Measurements from ENCODE around the gene ALPP. TPM values are rescaled to one million over a fixed set of nuclear protein-coding genes. Genes with fewer than 3 reads are reported as not detected.
"Not testable (repeated sequence)": the region's sequence is repeated elsewhere in the genome, so short reads cannot be mapped to it uniquely, and the experiment has no call there.

Gene ALPP
- total and polyA plus RNA-seq, 2 donors (not counting 1 experiment from before 2014, with no cell fraction given), result not detected

- Mint-ChIP-seq H3K27ac (no peak overlapping the region), H3K4me3 (peak overlapping the region; percentile 26), H3K27me3 (peaks cover 43% of the 10 kb centered on the region), H3K9me3 (ENCODE audit: insufficient read depth) (no peaks in the 10 kb centered on the region), H3K4me1 (peaks cover 12% of the 10 kb centered on the region)
- Histone ChIP-seq H3K9ac (ENCODE audit: low read length) (no peak overlapping the region), H3K27me3 (replicated peaks in 1 of 4; ENCODE audit: control extremely low read depth in 1 of 4, control insufficient read depth in 3 of 4, insufficient read depth in 4 of 4, low read length in 3 of 4) (peaks cover 0 to 46% (median 13%) of the 10 kb centered on the region in 4 experiments), H2AFZ (ENCODE audit: insufficient read depth, low read depth, low read length, poor library complexity, severe bottlenecking) (no peak overlapping the region), H3K9me3 (ENCODE audit: control extremely low read depth in 1 of 3, control insufficient read depth in 2 of 3, insufficient read depth in 1 of 3, low read length in 2 of 3) (peaks cover 1 to 19% (median 9%) of the 10 kb centered on the region in 3 donors), H3K27ac (ENCODE audit: low read length in 2 of 2) (no peak overlapping the region), H3K36me3 (replicated peaks in 1 of 2; ENCODE audit: control extremely low read depth in 1 of 2, control insufficient read depth in 1 of 2, extremely low read depth in 1 of 2, insufficient read depth in 2 of 2, low read length in 1 of 2) (no peaks in the 10 kb centered on the region), H3K4me1 (ENCODE audit: control insufficient read depth in 2 of 2, insufficient read depth in 2 of 2, low read length in 2 of 2) (peaks cover 17 to 19% of the 10 kb centered on the region in 2 donors), H4K20me1 (ENCODE audit: control insufficient read depth, insufficient read depth, low read length, poor library complexity, severe bottlenecking) (no peaks in the 10 kb centered on the region), H3K4me2 (replicated peaks; ENCODE audit: low read depth, low read length, poor library complexity, severe bottlenecking) (no peak overlapping the region), H3K79me2 (ENCODE audit: control insufficient read depth, insufficient read depth, low read length) (no peaks in the 10 kb centered on the region), H3K4me3 (ENCODE audit: control extremely low read depth in 1 of 5, extremely low read depth in 1 of 5, insufficient read depth in 1 of 5, low read depth in 2 of 5, low read length in 4 of 5) (no peak overlapping the region)
- WGBS (ENCODE audit: insufficient coverage), result 100% methylated on average over 10 of the region's 10 CpGs
- TF ChIP-seq EZH2 (IDR thresholded peaks at IDR 0.05; ENCODE audit: borderline replicate concordance, insufficient read depth, low read depth, low read length, poor library complexity, severe bottlenecking) (no peak), CTCF (IDR thresholded peaks at IDR 0.05) (no peak)
- CTCF ChIA-PET, result no interaction called here
- intact Hi-C loops (cut with micrococcal nuclease), result no loop called here
- no peak for ATAC-seq (ENCODE audit: low read depth)
- DNase-seq, result no peak
- POLR2A ChIA-PET, result no interaction called here
These were observed 43.5 kb downstream of the ALPP start for GRCh38 chr2:232422051-232422450.

DNA sequence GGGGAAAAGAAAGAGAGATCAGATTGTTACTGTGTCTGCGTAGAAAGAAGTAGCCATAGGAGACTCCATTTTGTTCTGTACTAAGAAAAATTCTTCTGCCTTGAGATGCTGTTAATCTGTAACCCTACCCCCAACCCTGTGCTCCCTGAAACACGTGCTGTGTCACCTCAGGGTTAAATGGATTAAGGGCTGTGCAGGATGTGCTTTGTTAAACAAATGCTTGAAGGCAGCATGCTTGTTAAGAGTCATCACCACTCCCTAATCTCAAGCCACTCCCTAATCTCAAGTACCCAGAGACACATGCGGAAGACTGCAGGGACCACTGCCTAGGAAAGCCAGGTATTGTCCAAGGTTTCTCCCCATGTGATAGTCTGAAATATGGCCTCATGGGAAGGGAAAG lies 44.4 kb downstream of the ALPP start:
- H3K79me2 ChIP-seq (ENCODE audit: control insufficient read depth, insufficient read depth, low read length); DNase-seq; intact Hi-C loops (cut with micrococcal nuclease); H3K4me3 Mint-ChIP-seq; POLR2A ChIA-PET; H3K4me2 ChIP-seq (replicated peaks; ENCODE audit: low read depth, low read length, poor library complexity, severe bottlenecking); H3K27ac Mint-ChIP-seq; H4K20me1 ChIP-seq (ENCODE audit: control insufficient read depth, insufficient read depth, low read length, poor library complexity, severe bottlenecking); CTCF ChIA-PET; ATAC-seq (ENCODE audit: low read depth); H3K4me3 ChIP-seq (ENCODE audit: control extremely low read depth in 1 of 5, extremely low read depth in 1 of 5, insufficient read depth in 1 of 5, low read depth in 2 of 5, low read length in 4 of 5); H3K9me3 Mint-ChIP-seq (ENCODE audit: insufficient read depth); H3K27ac ChIP-seq (ENCODE audit: low read length in 2 of 2); H2AFZ ChIP-seq (ENCODE audit: insufficient read depth, low read depth, low read length, poor library complexity, severe bottlenecking); H3K36me3 ChIP-seq (replicated peaks in 1 of 2; ENCODE audit: control extremely low read depth in 1 of 2, control insufficient read depth in 1 of 2, extremely low read depth in 1 of 2, insufficient read depth in 2 of 2, low read length in 1 of 2); H3K9ac ChIP-seq (ENCODE audit: low read length): not testable (repeated sequence)
- Histone ChIP-seq H3K9me3 (ENCODE audit: control extremely low read depth in 1 of 3, control insufficient read depth in 2 of 3, insufficient read depth in 1 of 3, low read length in 2 of 3) (peaks cover 1 to 19% (median 9%) of the 10 kb centered on the region in 3 donors), H3K27me3 (replicated peaks in 1 of 4; ENCODE audit: control extremely low read depth in 1 of 4, control insufficient read depth in 3 of 4, insufficient read depth in 4 of 4, low read length in 3 of 4) (peaks cover 0 to 39% (median 13%) of the 10 kb centered on the region in 4 experiments), H3K4me1 (ENCODE audit: control insufficient read depth in 2 of 2, insufficient read depth in 2 of 2, low read length in 2 of 2) (peaks cover 17 to 19% of the 10 kb centered on the region in 2 donors)
- peaks cover 12% of the 10 kb centered on the region for H3K4me1 Mint-ChIP-seq
- no CpG with 5 or more reads among the region's 3 CpGs for WGBS (ENCODE audit: insufficient coverage)
- peaks cover 41% of the 10 kb centered on the region for H3K27me3 Mint-ChIP-seq

- H3K9me3 Mint-ChIP-seq (ENCODE audit: insufficient read depth); POLR2A ChIA-PET; H3K4me3 Mint-ChIP-seq; H3K4me1 Mint-ChIP-seq; H4K20me1 ChIP-seq (ENCODE audit: control insufficient read depth, insufficient read depth, low read length, poor library complexity, severe bottlenecking); H3K36me3 ChIP-seq (replicated peaks in 1 of 2; ENCODE audit: control extremely low read depth in 1 of 2, control insufficient read depth in 1 of 2, extremely low read depth in 1 of 2, insufficient read depth in 2 of 2, low read length in 1 of 2); H3K27ac ChIP-seq (ENCODE audit: low read length in 2 of 2); H3K4me3 ChIP-seq (ENCODE audit: control extremely low read depth in 1 of 5, extremely low read depth in 1 of 5, insufficient read depth in 1 of 5, low read depth in 2 of 5, low read length in 4 of 5); intact Hi-C loops (cut with micrococcal nuclease); CTCF ChIA-PET; ATAC-seq (ENCODE audit: low read depth); DNase-seq; H3K4me2 ChIP-seq (replicated peaks; ENCODE audit: low read depth, low read length, poor library complexity, severe bottlenecking); H3K9ac ChIP-seq (ENCODE audit: low read length); H2AFZ ChIP-seq (ENCODE audit: insufficient read depth, low read depth, low read length, poor library complexity, severe bottlenecking); H3K27ac Mint-ChIP-seq; H3K79me2 ChIP-seq (ENCODE audit: control insufficient read depth, insufficient read depth, low read length): not testable (repeated sequence)
- 31% methylated on average over 2 of the region's 7 CpGs for WGBS (ENCODE audit: insufficient coverage)
- Histone ChIP-seq H3K4me1 (ENCODE audit: control insufficient read depth in 2 of 2, insufficient read depth in 2 of 2, low read length in 2 of 2) (peaks cover 15 to 19% of the 10 kb centered on the region in 2 donors), H3K9me3 (ENCODE audit: control extremely low read depth in 1 of 3, control insufficient read depth in 2 of 3, insufficient read depth in 1 of 3, low read length in 2 of 3) (peaks cover 1 to 19% (median 9%) of the 10 kb centered on the region in 3 donors), H3K27me3 (replicated peaks in 1 of 4; ENCODE audit: control extremely low read depth in 1 of 4, control insufficient read depth in 3 of 4, insufficient read depth in 4 of 4, low read length in 3 of 4) (peaks cover 0 to 35% (median 13%) of the 10 kb centered on the region in 4 experiments)
- H3K27me3 Mint-ChIP-seq, result peaks cover 37% of the 10 kb centered on the region
These were observed 44.9 kb downstream of the ALPP start for GRCh38 chr2:232423407-232423806.
